SK-N-SH (cell line): Measurements from ENCODE around the gene CARM1. TPM values are rescaled to one million over a fixed set of nuclear protein-coding genes. Genes with fewer than 3 reads are reported as not detected.

Source experiments
- CTCF ChIA-PET: fragments of 300-600, 350-600 bp; formaldehyde crosslinking; extraction: SDS; loops from one replicate; lab custom pipeline; 2021; lab: Yijun Ruan, JAX
- POLR2A ChIA-PET: fragments of 350-600 bp; sonication (Branson Sonifier 250); formaldehyde crosslinking; extraction: SDS; loops from one replicate; lab custom pipeline; 2020; ENCODE audit warnings: antibody characterized with exemption, inconsistent platforms; lab: Yijun Ruan, JAX
- DNase-seq: peaks from one replicate; pipeline ENCODE4 v3.0.0; 2012
- H2AFZ ChIP-seq: fragments of 200-600 bp; sonication (generic); 2 replicates; pipeline ENCODE4 v1.8.1; 2016; ENCODE audit warnings: antibody characterized with exemption, mild to moderate bottlenecking, low read depth
- H3F3A ChIP-seq: fragments of 200-600 bp; sonication (generic); replicated peaks from 2 replicates; pipeline ENCODE3; 2016; ENCODE audit warnings: antibody characterized with exemption, mild to moderate bottlenecking; ENCODE audit not compliant: insufficient read depth
- H3K27ac ChIP-seq, 2 experiments: fragments of 200-500 bp in 1 of 2; fragments of 200-600 bp in 1 of 2; sonication (Bioruptor generic) in 1 of 2; sonication (generic), shearing (Covaris generic) in 1 of 2; 2 replicates each; pipeline versions ENCODE4 v1.5.1 to v1.6.1; 2014 to 2016; ENCODE audit warnings: low read depth in 2 of 2, inconsistent platforms in 1 of 2, low read length in 1 of 2, mild to moderate bottlenecking in 1 of 2, mixed read lengths in 1 of 2
- H3K27me3 ChIP-seq: fragments of 200-600 bp; sonication (generic), shearing (Covaris generic); 2 replicates; pipeline ENCODE4 v1.6.1; 2016; ENCODE audit warnings: mixed run types; ENCODE audit not compliant: insufficient read depth
- H3K36me3 ChIP-seq, 2 experiments: fragments of 200-500 bp in 1 of 2; fragments of 200-600 bp in 1 of 2; sonication (Bioruptor generic) in 1 of 2; sonication (generic) in 1 of 2; replicated peaks in 1 of 2; 2 replicates each; pipeline versions ENCODE3 to v1.5.1; 2014 to 2016; ENCODE audit warnings: low read length in 1 of 2, mild to moderate bottlenecking in 1 of 2; ENCODE audit not compliant: insufficient read depth in 2 of 2, control insufficient read depth in 1 of 2
- H3K4me1 ChIP-seq, 2 experiments: fragments of 200-500 bp in 1 of 2; fragments of 200-600 bp in 1 of 2; sonication (Bioruptor generic) in 1 of 2; sonication (generic), shearing (Covaris generic) in 1 of 2; 2 replicates each; pipeline versions ENCODE4 v1.5.1 to v1.6.1; 2014 to 2016; ENCODE audit warnings: low read depth in 1 of 2, low read length in 1 of 2, mixed run types in 1 of 2; ENCODE audit not compliant: insufficient read depth in 2 of 2, control insufficient read depth in 1 of 2
- H3K4me2 ChIP-seq: fragments of 200-600 bp; sonication (generic), shearing (Covaris generic); 2 replicates; pipeline ENCODE4 v1.6.1; 2017; ENCODE audit warnings: mixed run types
- H3K4me3 ChIP-seq, 2 experiments: fragments of 200-500 bp in 1 of 2; fragments of 200-600 bp in 1 of 2; sonication (Bioruptor generic) in 1 of 2; sonication (generic), shearing (Covaris generic) in 1 of 2; 2 replicates each; pipeline versions ENCODE4 v1.5.1 to v1.8.1; 2014 to 2016; ENCODE audit warnings: low read depth in 2 of 2, inconsistent platforms in 1 of 2, low read length in 1 of 2, mild to moderate bottlenecking in 1 of 2, mixed read lengths in 1 of 2, moderate library complexity in 1 of 2
- H3K79me2 ChIP-seq: fragments of 200-600 bp; sonication (generic); 2 replicates; pipeline ENCODE4 v1.8.1; 2017; ENCODE audit warnings: mild to moderate bottlenecking; ENCODE audit not compliant: insufficient read depth
- H3K9ac ChIP-seq: fragments of 200-600 bp; sonication (generic); 2 replicates; pipeline ENCODE4 v1.6.1; 2017; ENCODE audit warnings: mixed run types
- H3K9me2 ChIP-seq: fragments of 200-600 bp; sonication (generic); 2 replicates; pipeline ENCODE4 v1.6.1; 2017; ENCODE audit warnings: mixed run types
- H3K9me3 ChIP-seq: fragments of 200-600 bp; sonication (generic); 2 replicates; pipeline ENCODE4 v1.6.1; 2017; ENCODE audit warnings: mixed run types, mild to moderate bottlenecking, moderate library complexity
- H4K20me1 ChIP-seq: fragments of 200-600 bp; sonication (generic); 2 replicates; pipeline ENCODE4 v1.6.1; 2017; ENCODE audit warnings: mild to moderate bottlenecking, mixed run types; ENCODE audit not compliant: insufficient read depth
- CHD2 ChIP-seq: fragments of 150-350 bp; IDR thresholded peaks from 2 replicates; pipeline ENCODE4 v1.6.1; 2018; ENCODE audit warnings: low read length; ENCODE audit not compliant: partially characterized antibody
- CTCF ChIP-seq: fragments of 200-600 bp; sonication (generic); IDR thresholded peaks from 2 replicates; pipeline ENCODE4 v1.6.1; 2017; ENCODE audit warnings: antibody characterized with exemption, mild to moderate bottlenecking, moderate library complexity
- FOSL2 ChIP-seq: IDR thresholded peaks from 2 replicates; pipeline ENCODE4 v1.4.0; 2012; ENCODE audit warnings: low read depth, mild to moderate bottlenecking, moderate library complexity, borderline replicate concordance
- FOXM1 ChIP-seq: IDR thresholded peaks from 2 replicates; pipeline ENCODE4 v1.4.0; 2012; ENCODE audit warnings: low read depth, mild to moderate bottlenecking
- IRF3 ChIP-seq: fragments of 150-350 bp; IDR thresholded peaks from 2 replicates; pipeline ENCODE4 v1.6.1; 2016; ENCODE audit warnings: mild to moderate bottlenecking, low read depth, low read length
- NFIC ChIP-seq: IDR thresholded peaks from 2 replicates; pipeline ENCODE4 v1.4.0; 2012; ENCODE audit warnings: borderline replicate concordance
- PBX3 ChIP-seq: IDR thresholded peaks from 2 replicates; pipeline ENCODE4; 2012
- RAD21 ChIP-seq: IDR thresholded peaks from 2 replicates; pipeline ENCODE4 v1.6.1; 2012; ENCODE audit warnings: mild to moderate bottlenecking, low read length
- SIN3A ChIP-seq: IDR thresholded peaks from 2 replicates; pipeline ENCODE4 v1.6.1; 2012; ENCODE audit warnings: low read depth, mild to moderate bottlenecking, low read length, moderate library complexity, borderline replicate concordance
- TCF12 ChIP-seq: IDR thresholded peaks from 2 replicates; pipeline ENCODE4 v1.4.0; 2012
- USF1 ChIP-seq: IDR thresholded peaks from 2 replicates; pipeline ENCODE4 v1.4.0; 2012; ENCODE audit warnings: low read depth, borderline replicate concordance
- USF2 ChIP-seq: fragments of 150-350 bp; IDR thresholded peaks from 2 replicates; pipeline ENCODE4 v1.6.1; 2017; ENCODE audit warnings: antibody characterized with exemption, low read length, low read depth, borderline replicate concordance
- WGBS: methylation state at CpG from one replicate; pipeline ENCODE4 v1.1.6; 2017; ENCODE audit warnings: low lambda C conversion rate; 5-methylcytosine and 5-hydroxymethylcytosine counted together
- polyA plus RNA-seq, 3 experiments: library from polyadenylated mRNA; depleted of rRNA; stranded (reverse); fragments of >200 nt; gene quantifications; 2 replicates each; pipeline ENCODE4 v1.2.3, GENCODE V29; 2012

The CARM1 gene
- polyA plus RNA-seq, 1 of the 3 experiments (the other 2 are of a cell fraction) = 62.2 TPM

- Histone ChIP-seq H3K9me3 (no peaks in the 10 kb centered on the region), H3F3A (peaks cover 4% of the 10 kb centered on the region), H4K20me1 (peaks cover 60% of the 10 kb centered on the region), H3K79me2 (peaks cover 88% of the 10 kb centered on the region), H3K27me3 (no peaks in the 10 kb centered on the region), H3K4me3 (no peak overlapping the region), H2AFZ (no peak overlapping the region), H3K4me1 (peaks cover 0 to 9% of the 10 kb centered on the region in 2 experiments; a peak in 2 of 4 replicates), H3K27ac (no peak overlapping the region), H3K4me2 (no peak overlapping the region), H3K36me3 (no peaks in the 10 kb centered on the region), H3K9ac (no peak overlapping the region), H3K9me2 (no peaks in the 10 kb centered on the region)
- CTCF ChIA-PET = interaction anchor here (0.6 to 1.3 kb wide), 2 partner anchors 22 to 26 kb away, joined by 3 to 5 read pairs; no protein-coding TSS in a partner anchor
- TF ChIP-seq USF1 (no peak), FOSL2 (no peak), USF2 (no peak), RAD21 (no peak), IRF3 (no peak), TCF12 (no peak), CHD2 (no peak), PBX3 (no peak), FOXM1 (no peak)
- POLR2A ChIA-PET = no interaction called here
- 99% methylated on average over 4 of the region's 4 CpGs for WGBS
- DNase-seq = no peak
Observed at GRCh38 chr19:10963865-10964264, 92.5 kb downstream of the CARM1 start.

- H3K4me1 ChIP-seq = peaks cover 0 to 9% of the 10 kb centered on the region in 2 experiments; a peak in 2 of 4 replicates
- no peak overlapping the region for H3K4me2 ChIP-seq
- H3F3A ChIP-seq = peaks cover 4% of the 10 kb centered on the region
- no peak overlapping the region for H2AFZ ChIP-seq
- TF ChIP-seq CTCF = peak; percentile 20
- TF ChIP-seq SIN3A = no peak
- no peak for TF ChIP-seq NFIC
- no peak for DNase-seq
- no peak overlapping the region for H3K4me3 ChIP-seq
- H3K79me2 ChIP-seq = peaks cover 92% of the 10 kb centered on the region
- H3K9ac ChIP-seq = no peak overlapping the region
- no peaks in the 10 kb centered on the region for H3K9me2 ChIP-seq
- no peaks in the 10 kb centered on the region for H3K27me3 ChIP-seq
- WGBS = 100% methylated on average over 4 of the region's 4 CpGs
- peaks cover 69% of the 10 kb centered on the region for H4K20me1 ChIP-seq
- H3K9me3 ChIP-seq = no peaks in the 10 kb centered on the region
- no peaks in the 10 kb centered on the region for H3K36me3 ChIP-seq
- no peak overlapping the region for H3K27ac ChIP-seq
- CTCF ChIA-PET = interaction anchor here (0.8 to 1.3 kb wide), 3 partner anchors 23 to 94 kb away, joined by 3 to 5 read pairs (median 3); partner anchors contain the start of gene CARM1
- POLR2A ChIA-PET = interaction anchor here (0.6 kb wide), 1 partner anchor 24 kb away, joined by 4 read pairs; no protein-coding TSS in a partner anchor
Observed at GRCh38 chr19:10964903-10965302, 93.5 kb downstream of the CARM1 start.
